Stomach smooth muscle (tissue), 2 donors: ENCODE results near the gene BAD.
"Not testable (repeated sequence)": the region's sequence is repeated elsewhere in the genome, so short reads cannot be mapped to it uniquely, and the experiment has no call there.

ENCODE experiments used
- H3K27ac ChIP-seq: one replicate; pipeline ENCODE4 v1.7.0; 2013; ENCODE audit warnings: mild to moderate bottlenecking, low read length, inconsistent platforms
- H3K27me3 ChIP-seq, 2 donors: one replicate each; pipeline ENCODE4 v1.7.0; 2013; ENCODE audit warnings: low read length in 2 of 2; ENCODE audit not compliant: insufficient read depth in 2 of 2, control insufficient read depth in 1 of 2
- H3K36me3 ChIP-seq, 2 donors: one replicate each; pipeline ENCODE4 v1.7.0; 2013; ENCODE audit warnings: low read length in 2 of 2; ENCODE audit not compliant: control insufficient read depth in 2 of 2, insufficient read depth in 2 of 2
- H3K4me1 ChIP-seq: one replicate; pipeline ENCODE4 v1.7.0; 2013; ENCODE audit warnings: low read length; ENCODE audit not compliant: control insufficient read depth, insufficient read depth
- H3K4me3 ChIP-seq, 2 donors: one replicate each; pipeline ENCODE4 v1.7.0; 2013; ENCODE audit warnings: low read length in 2 of 2
- H3K9ac ChIP-seq, 2 donors: one replicate each; pipeline ENCODE4 v1.7.0; 2013; ENCODE audit warnings: low read length in 2 of 2, mild to moderate bottlenecking in 1 of 2
- H3K9me3 ChIP-seq, 2 donors: one replicate each; pipeline ENCODE4 v1.7.0; 2013; ENCODE audit warnings: low read length in 2 of 2; ENCODE audit not compliant: control insufficient read depth in 2 of 2
- donor health status: healthy.
- donor health status: Pancreatic carcinoma.

BAD gene

DNA sequence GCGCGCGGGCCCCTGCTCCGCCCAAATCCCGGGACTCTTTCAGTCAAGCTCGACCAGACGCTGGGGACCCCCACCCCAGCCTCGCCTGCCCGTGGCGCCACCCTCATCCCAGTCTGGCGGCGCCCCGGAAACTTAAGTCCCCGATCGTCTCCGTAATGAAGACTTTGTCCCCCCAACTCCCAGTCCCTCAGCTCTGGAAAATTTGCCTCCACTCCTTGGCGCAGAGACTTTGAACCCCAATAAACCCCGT is 32.8 kb downstream of the BAD start:
- Histone ChIP-seq H3K4me1 (peaks cover 39% of the 10 kb centered on the region), H3K9ac (peak overlapping the region; percentile 69 to 75)

DNA sequence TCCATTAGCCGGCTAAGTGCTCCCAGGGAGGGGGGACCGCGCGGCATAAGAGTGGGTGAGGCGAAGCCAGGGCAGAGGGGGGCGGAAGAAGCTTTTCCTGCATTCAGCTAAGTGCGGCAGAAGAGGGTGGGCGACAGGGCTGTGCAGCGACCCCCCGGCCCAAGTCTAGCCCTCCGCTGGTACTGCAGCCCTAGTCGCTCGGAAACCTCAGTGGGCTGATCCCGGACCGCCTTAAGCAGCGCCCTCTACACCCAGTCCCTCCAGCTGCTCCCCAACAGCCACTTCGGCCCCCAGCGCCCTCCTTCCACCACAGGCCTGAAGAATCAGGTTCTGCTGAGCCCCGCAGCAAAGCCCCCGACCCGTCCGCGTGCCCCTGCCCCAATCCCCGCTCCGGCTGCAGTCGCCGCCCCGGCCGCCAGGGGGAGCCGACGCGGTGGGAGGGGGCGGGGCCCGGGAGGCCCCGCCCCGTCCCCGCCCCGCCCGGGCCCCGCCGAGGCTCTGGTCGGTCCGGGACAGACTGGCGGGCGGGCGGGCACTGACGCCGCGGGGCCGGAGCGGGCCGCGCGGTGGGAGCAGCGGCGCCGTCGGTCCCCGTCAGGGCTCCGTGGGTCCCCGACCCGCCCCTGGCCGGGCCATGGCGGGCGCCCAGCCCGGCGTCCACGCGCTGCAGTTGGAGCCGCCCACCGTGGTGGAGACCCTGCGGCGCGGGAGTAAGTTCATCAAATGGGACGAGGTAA is 33.3 kb downstream of the BAD start, which contains the start of gene PLCB3:
Gene PLCB3 (plus strand): TSS at position 515 of the 737 bp plus-strand sequence. CDS start 120 bp downstream, at position 635.
- H3K27ac ChIP-seq, result no peak within 1 kb of the TSS
- H3K4me1 ChIP-seq, result peaks cover 40% of the 10 kb centered on the region

More for the DNA sequence above, 32.8 kb downstream of the BAD start:
- Histone ChIP-seq H3K9me3 (no peaks in the 10 kb centered on the region), H3K4me3 (peak overlapping the region; percentile 77 to 81), H3K27ac (no peak overlapping the region), H3K36me3 (peaks cover 8 to 10% of the 10 kb centered on the region in 2 donors), H3K27me3 (no peaks in the 10 kb centered on the region)

GRCh38 chr11:64250415-64251015 is 34.0 kb downstream of the BAD start:
- Histone ChIP-seq H3K9me3 (no peaks in the 10 kb centered on the region), H3K27me3 (no peaks in the 10 kb centered on the region), H3K4me3 (peak overlapping the region; percentile 75 to 77), H3K4me1 (peaks cover 47% of the 10 kb centered on the region), H3K27ac (no peak overlapping the region), H3K9ac (no peak overlapping the region), H3K36me3 (peaks cover under 1 to 3% of the 10 kb centered on the region in 2 donors)

More for the DNA sequence above, 33.3 kb downstream of the BAD start, which contains the start of gene PLCB3:
- H3K36me3 ChIP-seq, result peaks cover 6% of the 10 kb centered on the region in 2 donors
- no peaks in the 10 kb centered on the region for H3K9me3 ChIP-seq
- no peaks in the 10 kb centered on the region for H3K27me3 ChIP-seq
- peak within 1 kb of the TSS; percentile 69 to 75 for H3K9ac ChIP-seq
- peak within 1 kb of the TSS; percentile 77 to 81 for H3K4me3 ChIP-seq

- no peak overlapping the region for H3K9ac ChIP-seq
- peaks cover 53% of the 10 kb centered on the region for H3K4me1 ChIP-seq
- no peaks in the 10 kb centered on the region for H3K36me3 ChIP-seq
- H3K27me3 ChIP-seq, result no peaks in the 10 kb centered on the region
- no peak overlapping the region for H3K4me3 ChIP-seq
- no peaks in the 10 kb centered on the region for H3K9me3 ChIP-seq
- H3K27ac ChIP-seq, result no peak overlapping the region
Observed at GRCh38 chr11:64249563-64250414, 34.7 kb downstream of the BAD start.

GRCh38 chr11:64249038-64249437 is 35.4 kb downstream of the BAD start:
- Histone ChIP-seq H3K9me3 (no peaks in the 10 kb centered on the region), H3K4me1 (peaks cover 56% of the 10 kb centered on the region), H3K27ac (no peak overlapping the region), H3K4me3 (no peak overlapping the region), H3K36me3 (no peaks in the 10 kb centered on the region), H3K27me3 (no peaks in the 10 kb centered on the region), H3K9ac (no peak overlapping the region)

DNA sequence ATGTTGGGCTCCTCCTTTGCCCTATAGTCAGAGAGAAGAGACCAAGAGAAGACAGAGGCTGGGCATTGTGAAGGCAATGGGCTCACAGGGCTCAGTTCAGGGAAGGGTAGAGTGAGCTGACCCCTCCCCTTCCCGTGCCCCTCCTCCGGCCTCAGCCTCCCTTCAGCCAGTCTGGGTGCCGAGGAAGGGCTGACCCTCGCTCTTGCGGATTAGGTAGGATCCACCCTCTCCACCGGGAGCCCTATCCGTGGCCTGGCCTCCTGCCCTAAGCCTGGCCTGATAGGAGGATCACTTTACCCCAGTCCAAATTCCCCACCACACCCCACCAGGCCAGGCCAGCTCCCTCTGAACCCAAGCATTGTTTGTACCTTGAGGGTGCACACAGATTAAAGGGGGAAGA is 35.9 kb downstream of the BAD start:
- Histone ChIP-seq H3K9ac (no peak overlapping the region), H3K9me3 (no peaks in the 10 kb centered on the region), H3K27ac (no peak overlapping the region), H3K4me3 (no peak overlapping the region), H3K27me3 (no peaks in the 10 kb centered on the region), H3K4me1 (peaks cover 54% of the 10 kb centered on the region), H3K36me3 (peaks cover 0 to 4% of the 10 kb centered on the region in 2 donors)

- Histone ChIP-seq H3K4me1 (peaks cover 53% of the 10 kb centered on the region), H3K36me3 (peaks cover 0 to 7% of the 10 kb centered on the region in 2 donors), H3K27me3 (no peaks in the 10 kb centered on the region), H3K4me3 (peak overlapping the region; percentile 87 to 96), H3K9me3 (no peaks in the 10 kb centered on the region), H3K27ac (peak overlapping the region; percentile 87), H3K9ac (peak overlapping the region in 1 of 2 donors; percentile 50)
Observed at GRCh38 chr11:64247729-64248531, 36.5 kb downstream of the BAD start.

DNA sequence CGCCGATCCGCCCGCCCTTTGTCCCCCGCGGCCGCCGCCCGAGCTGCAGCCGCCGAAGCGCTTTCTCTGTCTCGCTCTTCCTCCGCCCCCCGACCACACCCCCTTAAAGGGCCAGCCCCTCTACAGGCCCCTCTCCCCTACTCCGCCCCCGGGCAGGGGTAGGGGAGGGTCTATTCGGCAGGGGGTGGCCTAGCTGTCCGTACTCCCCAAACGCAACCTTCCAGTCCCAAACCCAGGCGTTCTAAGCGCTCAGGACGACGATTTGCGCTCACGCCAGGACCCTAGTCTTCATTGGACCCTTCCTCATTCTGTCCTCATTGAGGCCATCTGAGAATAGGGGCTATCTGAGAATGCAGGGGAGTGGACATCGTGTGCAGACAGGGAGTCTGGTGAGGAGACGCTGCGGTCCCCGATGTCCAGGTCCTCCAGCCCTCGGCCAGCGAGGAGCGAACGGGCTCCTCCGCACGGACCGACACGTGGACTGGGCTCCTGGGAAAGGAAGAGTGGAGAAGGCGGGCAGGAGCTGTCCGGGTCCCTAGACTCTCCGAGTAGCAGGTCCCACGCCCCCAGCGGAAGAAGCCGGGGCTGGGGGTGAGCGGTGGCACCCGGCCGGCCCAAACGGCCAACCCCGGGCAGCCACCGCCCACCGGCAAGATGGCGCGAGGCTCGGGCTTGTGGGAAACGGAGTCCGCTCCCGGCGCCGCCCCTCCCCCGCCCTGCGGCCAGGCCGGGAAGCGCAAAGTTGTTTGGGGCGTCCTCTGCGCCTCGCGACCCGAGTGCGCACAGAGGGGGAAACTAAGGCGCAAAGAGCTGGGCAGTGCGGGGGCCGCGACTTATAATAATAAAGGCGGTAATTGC is 37.4 kb downstream of the BAD start, which contains the start of gene PPP1R14B:
Gene PPP1R14B (minus strand): TSS at position 73 of the 858 bp plus-strand sequence. CDS start 270 bp downstream, outside the sequence.
- H3K4me1 ChIP-seq, result peaks cover 53% of the 10 kb centered on the region
- peaks cover 0 to 7% of the 10 kb centered on the region in 2 donors for H3K36me3 ChIP-seq
- H3K9me3 ChIP-seq, result no peaks in the 10 kb centered on the region
- no peaks in the 10 kb centered on the region for H3K27me3 ChIP-seq
- peak within 1 kb of the TSS; percentile 87 to 96 for H3K4me3 ChIP-seq
- H3K27ac ChIP-seq, result peak within 1 kb of the TSS; percentile 87
- H3K9ac ChIP-seq, result peak within 1 kb of the TSS; percentile 70 to 71

DNA sequence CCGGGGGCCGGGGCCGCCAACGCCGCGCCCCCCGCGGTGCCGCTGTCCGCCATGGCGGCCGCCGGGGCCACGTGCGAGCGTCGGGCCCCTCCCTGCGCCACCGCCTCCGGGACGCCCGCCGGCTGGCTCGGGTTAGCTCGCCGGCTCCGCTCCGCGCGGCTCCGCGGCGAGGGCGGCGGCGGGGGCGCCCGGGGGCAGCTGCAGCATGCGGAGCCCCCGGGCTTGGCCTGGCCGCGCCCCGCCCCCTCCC is 37.9 kb downstream of the BAD start:
- not testable (repeated sequence) for H3K27me3 ChIP-seq, H3K9me3 ChIP-seq, H3K27ac ChIP-seq, H3K36me3 ChIP-seq, H3K9ac ChIP-seq
- Histone ChIP-seq H3K4me3 (peak overlapping the region in 1 of 2 donors; percentile 81), H3K4me1 (peaks cover 54% of the 10 kb centered on the region)
